Measurements from ENCODE around the gene JKAMP.

Gene JKAMP

GRCh38 chr14:59481871-59482540, 2.3 kb upstream of the JKAMP start:
- DNase-seq = no peak

GRCh38 chr14:59482541-59483331, 1.6 kb upstream of the JKAMP start:
- no peak for DNase-seq

- no peak for DNase-seq
These were observed 954 bp upstream of the JKAMP start for GRCh38 chr14:59483363-59483762.

GRCh38 chr14:59484639-59485175, 390 bp downstream of the JKAMP start:
- DNase-seq = no peak

- DNase-seq = no peak
These were observed 6.4 kb downstream of the JKAMP start for GRCh38 chr14:59490756-59491155.

- no peak for DNase-seq
These were observed 8.1 kb downstream of the JKAMP start for GRCh38 chr14:59492384-59492783.

- DNase-seq = no peak
These were observed 16.4 kb downstream of the JKAMP start for GRCh38 chr14:59500732-59501131.

GRCh38 chr14:59503256-59503655, 18.9 kb downstream of the JKAMP start:
- no peak for DNase-seq

- peak; percentile 69 for DNase-seq
These were observed 22.9 kb downstream of the JKAMP start for GRCh38 chr14:59507063-59507751.

GRCh38 chr14:59507752-59508103, 23.4 kb downstream of the JKAMP start:
- DNase-seq = no peak

GRCh38 chr14:59509101-59509500, 24.8 kb downstream of the JKAMP start:
- DNase-seq = no peak

- DNase-seq = no peak
These were observed 25.7 kb downstream of the JKAMP start for GRCh38 chr14:59510001-59510400.

GRCh38 chr14:59510966-59511365, 26.6 kb downstream of the JKAMP start:
- DNase-seq = no peak

- peak; percentile 42 for DNase-seq
These were observed 27.7 kb downstream of the JKAMP start for GRCh38 chr14:59511916-59512575.

- no peak for DNase-seq
These were observed 35.9 kb downstream of the JKAMP start for GRCh38 chr14:59520224-59520623.

- no peak for DNase-seq
These were observed 44.9 kb downstream of the JKAMP start for GRCh38 chr14:59529189-59529588.

- DNase-seq = no peak
These were observed 46.0 kb downstream of the JKAMP start for GRCh38 chr14:59530349-59530748.

- no peak for DNase-seq
These were observed 48.1 kb downstream of the JKAMP start for GRCh38 chr14:59532419-59532818.

- no peak for DNase-seq
These were observed 50.2 kb downstream of the JKAMP start for GRCh38 chr14:59534361-59534987.

GRCh38 chr14:59537476-59537875, 53.2 kb downstream of the JKAMP start:
- no peak for DNase-seq

GRCh38 chr14:59538936-59539335, 54.6 kb downstream of the JKAMP start:
- DNase-seq = no peak

GRCh38 chr14:59540852-59541251, 56.5 kb downstream of the JKAMP start:
- no peak for DNase-seq

GRCh38 chr14:59541731-59542130, 57.4 kb downstream of the JKAMP start:
- no peak for DNase-seq

All from NCI-H748 treated with DMSO at 0.1 percent for 48 hours (cell line).